HepG2 (cell line): ENCODE results near the gene LTK.

Experiments used
- KLF16 ChIP-seq, 2 experiments: sonication (generic) in 1 of 2; formaldehyde crosslinking in 1 of 2; IDR thresholded peaks; 2 replicates each; pipeline versions ENCODE4 v1.6.1 to v1.8.0; 2016 to 2023; ENCODE audit warnings: missing genetic modification reagents in 2 of 2, missing compliant biosample characterization in 1 of 2
- NFRKB ChIP-seq: fragments of 450-650 bp; IDR thresholded peaks from 2 replicates; pipeline ENCODE4 v1.6.1; 2017
- POLR2A ChIP-seq, 2 experiments: IDR thresholded peaks; 2 replicates each; pipeline ENCODE4 v1.6.1; 2011; ENCODE audit warnings: low read depth in 2 of 2, low read length in 2 of 2, mild to moderate bottlenecking in 1 of 2, moderate library complexity in 1 of 2; ENCODE audit not compliant: insufficient read depth in 1 of 2
- RNF2 ChIP-seq: fragments of 450-650 bp; conservative IDR thresholded peaks from 2 replicates; pipeline ENCODE4 v1.6.1; 2016; ENCODE audit warnings: low read depth
- SMARCC2 ChIP-seq: fragments of 450-650 bp; IDR thresholded peaks from 2 replicates; pipeline ENCODE4 v1.6.1; 2017; ENCODE audit warnings: antibody characterized with exemption, mild to moderate bottlenecking
- TMF1 ChIP-seq: sonication (generic); formaldehyde crosslinking; IDR thresholded peaks from 2 replicates; pipeline ENCODE4 v1.8.1; 2022; ENCODE audit warnings: low read depth, missing genetic modification reagents
- YY1 ChIP-seq: IDR thresholded peaks from 2 replicates; pipeline ENCODE4 v1.6.1; 2011; ENCODE audit warnings: low read length, low read depth, moderate library complexity, mild to moderate bottlenecking; ENCODE audit not compliant: insufficient read depth, insufficient replicate concordance
- ZNF816 ChIP-seq: sonication (generic); formaldehyde crosslinking; IDR thresholded peaks from 2 replicates; pipeline ENCODE4 v1.8.0; 2022; ENCODE audit warnings: missing genetic modification reagents, mild to moderate bottlenecking, borderline replicate concordance
- TF ChIP-seq, protein P1 (sequence below): sonication (generic); formaldehyde crosslinking; IDR thresholded peaks from 2 replicates; pipeline ENCODE4 v1.5.0; 2020; ENCODE audit warnings: mild to moderate bottlenecking, missing genetic modification reagents, moderate library complexity
- TF ChIP-seq, protein P2 (sequence below): sonication (generic); formaldehyde crosslinking; IDR thresholded peaks from 2 replicates; pipeline ENCODE4 v1.5.0; 2020; ENCODE audit warnings: mild to moderate bottlenecking, missing genetic modification reagents

DNA sequence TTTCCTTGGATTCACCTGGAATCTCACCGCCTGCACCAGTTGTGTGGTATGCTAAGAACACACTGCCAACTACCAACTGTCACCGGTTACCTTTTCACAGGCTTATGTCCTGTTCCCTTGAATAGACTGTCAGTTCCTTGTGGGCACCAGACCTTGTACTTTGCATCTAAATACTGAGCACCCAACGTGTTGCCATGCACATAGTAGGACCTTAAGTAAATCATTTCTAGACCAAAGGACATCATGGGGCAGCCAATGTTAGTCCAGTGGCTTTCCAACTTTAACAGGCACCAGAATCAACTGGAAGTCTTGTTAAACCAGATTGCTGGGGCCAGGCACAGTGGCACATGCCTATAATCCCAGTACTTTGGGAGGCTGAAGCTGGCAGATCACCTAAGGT, 31.6 kb upstream of the LTK start:
- TF ChIP-seq TMF1 (CRISPR knock-in tag), result no peak
- no peak for TF ChIP-seq KLF16 (CRISPR knock-in tag; IDR thresholded peaks at IDR 0.05)
- TF ChIP-seq, protein P1, sequence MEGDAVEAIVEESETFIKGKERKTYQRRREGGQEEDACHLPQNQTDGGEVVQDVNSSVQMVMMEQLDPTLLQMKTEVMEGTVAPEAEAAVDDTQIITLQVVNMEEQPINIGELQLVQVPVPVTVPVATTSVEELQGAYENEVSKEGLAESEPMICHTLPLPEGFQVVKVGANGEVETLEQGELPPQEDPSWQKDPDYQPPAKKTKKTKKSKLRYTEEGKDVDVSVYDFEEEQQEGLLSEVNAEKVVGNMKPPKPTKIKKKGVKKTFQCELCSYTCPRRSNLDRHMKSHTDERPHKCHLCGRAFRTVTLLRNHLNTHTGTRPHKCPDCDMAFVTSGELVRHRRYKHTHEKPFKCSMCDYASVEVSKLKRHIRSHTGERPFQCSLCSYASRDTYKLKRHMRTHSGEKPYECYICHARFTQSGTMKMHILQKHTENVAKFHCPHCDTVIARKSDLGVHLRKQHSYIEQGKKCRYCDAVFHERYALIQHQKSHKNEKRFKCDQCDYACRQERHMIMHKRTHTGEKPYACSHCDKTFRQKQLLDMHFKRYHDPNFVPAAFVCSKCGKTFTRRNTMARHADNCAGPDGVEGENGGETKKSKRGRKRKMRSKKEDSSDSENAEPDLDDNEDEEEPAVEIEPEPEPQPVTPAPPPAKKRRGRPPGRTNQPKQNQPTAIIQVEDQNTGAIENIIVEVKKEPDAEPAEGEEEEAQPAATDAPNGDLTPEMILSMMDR (CRISPR knock-in tag), result no peak
- no peak for TF ChIP-seq POLR2A (IDR thresholded peaks at IDR 0.05; ENCODE audit: insufficient read depth in 1 of 2, low read depth in 2 of 2, low read length in 2 of 2)
- TF ChIP-seq YY1, result no peak
- no peak for TF ChIP-seq NFRKB
- TF ChIP-seq, protein P2, sequence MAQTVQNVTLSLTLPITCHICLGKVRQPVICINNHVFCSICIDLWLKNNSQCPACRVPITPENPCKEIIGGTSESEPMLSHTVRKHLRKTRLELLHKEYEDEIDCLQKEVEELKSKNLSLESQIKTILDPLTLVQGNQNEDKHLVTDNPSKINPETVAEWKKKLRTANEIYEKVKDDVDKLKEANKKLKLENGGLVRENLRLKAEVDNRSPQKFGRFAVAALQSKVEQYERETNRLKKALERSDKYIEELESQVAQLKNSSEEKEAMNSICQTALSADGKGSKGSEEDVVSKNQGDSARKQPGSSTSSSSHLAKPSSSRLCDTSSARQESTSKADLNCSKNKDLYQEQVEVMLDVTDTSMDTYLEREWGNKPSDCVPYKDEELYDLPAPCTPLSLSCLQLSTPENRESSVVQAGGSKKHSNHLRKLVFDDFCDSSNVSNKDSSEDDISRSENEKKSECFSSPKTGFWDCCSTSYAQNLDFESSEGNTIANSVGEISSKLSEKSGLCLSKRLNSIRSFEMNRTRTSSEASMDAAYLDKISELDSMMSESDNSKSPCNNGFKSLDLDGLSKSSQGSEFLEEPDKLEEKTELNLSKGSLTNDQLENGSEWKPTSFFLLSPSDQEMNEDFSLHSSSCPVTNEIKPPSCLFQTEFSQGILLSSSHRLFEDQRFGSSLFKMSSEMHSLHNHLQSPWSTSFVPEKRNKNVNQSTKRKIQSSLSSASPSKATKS (CRISPR knock-in tag), result no peak
- no peak for TF ChIP-seq RNF2
- TF ChIP-seq SMARCC2, result no peak
- no peak for TF ChIP-seq ZNF816 (CRISPR knock-in tag)
